D341Med (cell line): ENCODE measurements around the gene CYB5R2.

Experiments used
- DNase-seq: peaks from one replicate; pipeline ENCODE4 v3.0.0; 2012; ENCODE audit warnings: low spot score

CYB5R2 gene

GRCh38 chr11:7638710-7639642 is 34.3 kb downstream of the CYB5R2 start:
- DNase-seq, result no peak

- no peak for DNase-seq
These were observed 35.7 kb downstream of the CYB5R2 start for GRCh38 chr11:7637447-7638157.

GRCh38 chr11:7636350-7636749 is 37.0 kb downstream of the CYB5R2 start:
- DNase-seq, result no peak

GRCh38 chr11:7635708-7636107 is 37.6 kb downstream of the CYB5R2 start:
- DNase-seq, result no peak

GRCh38 chr11:7635137-7635536 is 38.2 kb downstream of the CYB5R2 start:
- DNase-seq, result no peak

GRCh38 chr11:7632211-7632610 is 41.1 kb downstream of the CYB5R2 start:
- DNase-seq, result no peak

GRCh38 chr11:7630002-7630401 is 43.3 kb downstream of the CYB5R2 start:
- no peak for DNase-seq

GRCh38 chr11:7628660-7629059 is 44.6 kb downstream of the CYB5R2 start:
- DNase-seq, result no peak

GRCh38 chr11:7622721-7623120 is 50.6 kb downstream of the CYB5R2 start:
- no peak for DNase-seq

GRCh38 chr11:7621554-7621953 is 51.7 kb downstream of the CYB5R2 start:
- no peak for DNase-seq

GRCh38 chr11:7621090-7621489 is 52.2 kb downstream of the CYB5R2 start:
- DNase-seq, result no peak

GRCh38 chr11:7619322-7619721 is 54.0 kb downstream of the CYB5R2 start:
- DNase-seq, result no peak

- no peak for DNase-seq
These were observed 56.3 kb downstream of the CYB5R2 start for GRCh38 chr11:7617032-7617431.
